HepG2 (cell line): Measurements from ENCODE around the gene PLCZ1. TPM values are rescaled to one million over a fixed set of nuclear protein-coding genes. Genes with fewer than 3 reads are reported as not detected.
"Not testable (repeated sequence)": the region's sequence is repeated elsewhere in the genome, so short reads cannot be mapped to it uniquely, and the experiment has no call there.

Source experiments
- ATAC-seq: fragments of 200-7000 bp; cut with Tn5 transposase; 3 replicates; pipeline ENCODE4 v1.9.1; 2020; ENCODE audit warnings: mild to moderate bottlenecking, moderate library complexity
- BruUV-seq: library from RNA; stranded (reverse); fragments of 400-500 nt; replicated peaks from 2 replicates; lab custom pipeline; 2021; lab: Mats Ljungman, UMichigan
- CTCF ChIA-PET: fragments of 300-600 bp; formaldehyde crosslinking; extraction: SDS; loops from one replicate; lab custom pipeline; 2021; ENCODE audit warnings: low total read pairs, inconsistent platforms, low intra/inter-chr PET ratio; lab: Yijun Ruan, JAX
- POLR2A ChIA-PET: fragments of 350-600 bp; sonication (Branson Sonifier 250); formaldehyde crosslinking; loops from one replicate; lab custom pipeline; 2020; ENCODE audit warnings: antibody characterized with exemption, inconsistent platforms; lab: Yijun Ruan, JAX
- DNase-seq: peaks from one replicate; pipeline ENCODE4 v3.0.0-alpha.2; 2015; ENCODE audit warnings: low spot score
- FAIRE-seq: peaks from 3 replicates; lab custom pipeline; 2011; peaks lifted over from hg19 to GRCh38; lab: Jason Lieb, UNC
- H2AFZ ChIP-seq: one replicate; pipeline ENCODE4 v1.6.1; 2011; ENCODE audit warnings: low read length, inconsistent platforms
- H3K27ac ChIP-seq: fragments of 300-600 bp; 3 replicates; pipeline ENCODE4 v1.8.0; 2011; ENCODE audit warnings: mixed run types, mild to moderate bottlenecking, mixed read lengths, low read length, inconsistent platforms; ENCODE audit not compliant: insufficient read depth; ENCODE audit errors: extremely low read length
- H3K27me3 ChIP-seq, 2 experiments: fragments of 200-600 bp in 1 of 2; 2 replicates in 1 of 2; 3 replicates in 1 of 2; pipeline versions ENCODE4 v1.6.0 to v1.8.0; 2011; ENCODE audit warnings: low read length in 2 of 2, mild to moderate bottlenecking in 2 of 2, moderate library complexity in 2 of 2, inconsistent platforms in 1 of 2; ENCODE audit not compliant: insufficient read depth in 2 of 2, control insufficient read depth in 1 of 2
- H3K36me3 ChIP-seq, 2 experiments: fragments of 200-600 bp in 1 of 2; replicated peaks in 1 of 2; 2 replicates in 1 of 2; 3 replicates in 1 of 2; pipeline versions ENCODE4 v1.5.1 to v1.8.0; 2011; ENCODE audit warnings: low read length in 2 of 2, inconsistent platforms in 1 of 2; ENCODE audit not compliant: insufficient read depth in 2 of 2, control insufficient read depth in 1 of 2
- H3K4me1 ChIP-seq: 2 replicates; pipeline ENCODE4 v1.5.1; 2012; ENCODE audit warnings: low read length, inconsistent platforms; ENCODE audit not compliant: insufficient read depth
- H3K4me2 ChIP-seq: 2 replicates; pipeline ENCODE4 v1.6.0; 2011; ENCODE audit warnings: low read depth, low read length, inconsistent platforms
- H3K4me3 ChIP-seq, 3 experiments: fragments of 200-600 bp in 1 of 3; sonication (generic), shearing (Covaris generic) in 1 of 3; replicated peaks in 1 of 3; 2 replicates each; pipeline ENCODE4 v1.5.1; 2011 to 2016; ENCODE audit warnings: low read length in 3 of 3, inconsistent platforms in 2 of 3, low read depth in 2 of 3, mild to moderate bottlenecking in 2 of 3, control low read depth in 1 of 3, mixed read lengths in 1 of 3; ENCODE audit not compliant: insufficient read depth in 1 of 3
- H3K79me2 ChIP-seq: one replicate; pipeline ENCODE4 v1.6.1; 2011; ENCODE audit warnings: low read length, inconsistent platforms; ENCODE audit not compliant: insufficient read depth
- H3K9ac ChIP-seq: 2 replicates; pipeline ENCODE4 v1.6.0; 2011; ENCODE audit warnings: mild to moderate bottlenecking, low read depth, low read length, inconsistent platforms; ENCODE audit not compliant: insufficient read depth
- H3K9me3 ChIP-seq: 2 replicates; pipeline ENCODE4 v1.5.1; 2012; ENCODE audit warnings: mild to moderate bottlenecking, low read length
- H4K20me1 ChIP-seq: 2 replicates; pipeline ENCODE4 v1.6.0; 2011; ENCODE audit warnings: inconsistent platforms, mild to moderate bottlenecking, low read length, moderate library complexity; ENCODE audit not compliant: insufficient read depth
- HNF4A ChIP-seq: sonication (generic); formaldehyde crosslinking; IDR thresholded peaks from 2 replicates; pipeline ENCODE4 v1.4.0; 2020; ENCODE audit warnings: missing genetic modification reagents
- KDM2A ChIP-seq: sonication (generic); formaldehyde crosslinking; IDR thresholded peaks from 2 replicates; pipeline ENCODE4 v1.4.0; 2020; ENCODE audit warnings: low read depth, missing genetic modification reagents, borderline replicate concordance
- NBN ChIP-seq: fragments of 450-650 bp; conservative IDR thresholded peaks from 2 replicates; pipeline ENCODE4 v1.6.1; 2017
- ZNF17 ChIP-seq: sonication (generic); formaldehyde crosslinking; IDR thresholded peaks from 2 replicates; pipeline ENCODE4 v1.5.0; 2020; ENCODE audit warnings: mild to moderate bottlenecking, missing genetic modification reagents
- WGBS: methylation state at CpG from one replicate; pipeline ENCODE4 v1.1.6; 2017; ENCODE audit warnings: low lambda C conversion rate; 5-methylcytosine and 5-hydroxymethylcytosine counted together
- in situ Hi-C: cut with HindIII; loops from 2 replicates; pipeline ENCODE4 v1.10.0; 2017; ENCODE audit warnings: low pct_unique_long_range_greater_than_20kb; ENCODE audit not compliant: extremely low pct_ligation_motif_present
- intact Hi-C: fragments of 100-400 bp; cut with micrococcal nuclease; formaldehyde crosslinking; loops from one replicate; pipeline ENCODE4 v1.10.0; 2022; ENCODE audit not compliant: unreplicated experiment
- polyA plus RNA-seq, 8 experiments: library from polyadenylated mRNA; depleted of rRNA in 3 of 8; stranded (reverse) in 7 of 8; unstranded in 1 of 8; fragments of >200 nt; fragmentation: Illumina TruSeq in 4 of 8; extraction: Trizol in 4 of 8; gene quantifications; 2 replicates each; pipeline versions ENCODE4 v1.2.1 to v1.2.3, GENCODE V29; 2011 to 2016; ENCODE audit warnings: low read depth in 4 of 8, missing spikeins in 1 of 8, mixed read lengths in 1 of 8; ENCODE audit not compliant: insufficient read depth in 1 of 8
- total RNA-seq, 5 experiments: library from RNA; depleted of rRNA; stranded (reverse); fragments of >200 nt; fragmentation: Illumina TruSeq; extraction: Trizol; gene quantifications; 2 replicates each; pipeline ENCODE4 v1.2.3, GENCODE V29; 2016; ENCODE audit warnings: low read depth in 1 of 5
- TF ChIP-seq, protein P1 (sequence below), 2 experiments: sonication (generic) in 1 of 2; formaldehyde crosslinking in 1 of 2; IDR thresholded peaks; 2 replicates each; pipeline versions ENCODE4 v1.6.1 to v1.9.0; 2014 to 2022; ENCODE audit warnings: antibody characterized with exemption in 1 of 2, borderline replicate concordance in 1 of 2, inconsistent platforms in 1 of 2, low read depth in 1 of 2, missing genetic modification reagents in 1 of 2

The PLCZ1 gene
- total and polyA plus RNA-seq, 2 of the 13 experiments (the other 11 are each of a cell fraction or from before 2014, with no cell fraction given) = not detected

DNA sequence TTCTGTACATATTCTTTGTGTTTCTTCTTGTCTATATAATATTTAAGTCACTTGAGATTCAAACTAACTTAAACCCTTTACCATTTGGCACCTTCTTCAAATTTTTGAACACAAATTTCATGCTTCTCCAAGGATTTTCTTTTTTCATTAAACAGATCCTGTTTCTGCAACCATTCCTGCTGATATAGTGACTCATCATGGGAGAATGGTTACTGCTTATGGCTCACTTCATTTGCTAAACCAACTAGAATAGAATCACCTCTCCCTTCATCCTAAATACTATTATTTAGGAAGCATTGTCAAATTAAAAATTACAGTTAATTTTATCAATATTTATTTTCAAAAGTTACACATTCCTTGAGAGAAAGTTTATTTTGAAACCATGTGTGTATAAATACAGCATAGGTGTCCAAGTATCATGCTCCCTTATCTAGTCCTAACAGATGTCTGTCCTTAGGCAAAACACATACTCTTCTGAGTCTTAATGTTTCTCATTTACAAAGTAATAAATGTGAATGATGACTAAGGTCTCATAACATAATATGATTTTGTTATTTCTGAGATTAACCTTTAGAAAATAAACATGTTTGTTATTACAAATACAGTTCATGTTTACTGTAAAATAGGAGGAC lies 40.7 kb downstream of the PLCZ1 start (continued):
- TF ChIP-seq, protein P1, sequence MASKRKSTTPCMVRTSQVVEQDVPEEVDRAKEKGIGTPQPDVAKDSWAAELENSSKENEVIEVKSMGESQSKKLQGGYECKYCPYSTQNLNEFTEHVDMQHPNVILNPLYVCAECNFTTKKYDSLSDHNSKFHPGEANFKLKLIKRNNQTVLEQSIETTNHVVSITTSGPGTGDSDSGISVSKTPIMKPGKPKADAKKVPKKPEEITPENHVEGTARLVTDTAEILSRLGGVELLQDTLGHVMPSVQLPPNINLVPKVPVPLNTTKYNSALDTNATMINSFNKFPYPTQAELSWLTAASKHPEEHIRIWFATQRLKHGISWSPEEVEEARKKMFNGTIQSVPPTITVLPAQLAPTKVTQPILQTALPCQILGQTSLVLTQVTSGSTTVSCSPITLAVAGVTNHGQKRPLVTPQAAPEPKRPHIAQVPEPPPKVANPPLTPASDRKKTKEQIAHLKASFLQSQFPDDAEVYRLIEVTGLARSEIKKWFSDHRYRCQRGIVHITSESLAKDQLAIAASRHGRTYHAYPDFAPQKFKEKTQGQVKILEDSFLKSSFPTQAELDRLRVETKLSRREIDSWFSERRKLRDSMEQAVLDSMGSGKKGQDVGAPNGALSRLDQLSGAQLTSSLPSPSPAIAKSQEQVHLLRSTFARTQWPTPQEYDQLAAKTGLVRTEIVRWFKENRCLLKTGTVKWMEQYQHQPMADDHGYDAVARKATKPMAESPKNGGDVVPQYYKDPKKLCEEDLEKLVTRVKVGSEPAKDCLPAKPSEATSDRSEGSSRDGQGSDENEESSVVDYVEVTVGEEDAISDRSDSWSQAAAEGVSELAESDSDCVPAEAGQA (IDR thresholded peaks at IDR 0.05; ENCODE audit: low read depth) = no peak
- TF ChIP-seq, protein P1 (CRISPR knock-in tag; IDR thresholded peaks at IDR 0.05; ENCODE audit: borderline replicate concordance) = no peak
- TF ChIP-seq NBN (no peak), KDM2A (no peak), ZNF17 (CRISPR knock-in tag) (no peak), HNF4A (CRISPR knock-in tag) (no peak)

DNA sequence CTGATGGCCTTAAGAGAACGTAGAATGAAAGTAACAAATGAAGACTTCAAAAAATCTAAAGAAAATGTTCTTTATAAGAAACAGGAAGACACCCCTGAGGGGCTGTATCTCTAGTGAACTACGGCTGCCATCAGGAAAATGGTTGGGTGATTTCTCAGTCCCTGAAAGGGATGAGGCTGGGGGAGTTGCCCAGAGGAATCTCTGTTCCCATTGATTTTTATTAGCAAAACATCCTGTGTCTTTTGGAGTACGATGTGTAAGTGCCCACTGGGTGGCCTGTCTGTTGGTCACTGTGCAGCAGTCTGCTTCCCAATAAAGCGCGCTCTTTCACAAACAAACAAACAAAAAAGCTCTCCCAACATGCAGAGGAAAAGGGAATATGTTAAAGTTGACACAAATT lies 43.8 kb downstream of the PLCZ1 start:
- H3K4me2 ChIP-seq, H3K4me3 ChIP-seq, DNase-seq, H4K20me1 ChIP-seq, ATAC-seq, FAIRE-seq, CTCF ChIA-PET, H3K9me3 ChIP-seq, H3K4me1 ChIP-seq, intact Hi-C loops, H3K9ac ChIP-seq, POLR2A ChIA-PET, H3K36me3 ChIP-seq, H2AFZ ChIP-seq, in situ Hi-C loops, H3K79me2 ChIP-seq, H3K27ac ChIP-seq, BruUV-seq, H3K27me3 ChIP-seq: not testable (repeated sequence)
- WGBS = 58% methylated on average over 5 of the region's 5 CpGs
